ENCODE data around the gene KTN1. TPM values are rescaled to one million over a fixed set of nuclear protein-coding genes. Genes with fewer than 3 reads are reported as not detected.
A peak's percentile ranks its signal among the peaks of the same experiment; 100 is the strongest.

KTN1 gene
- total RNA-seq, 6 experiments from 2014 or later: 135 to 175 (median 148) TPM

- Mint-ChIP-seq H3K9me3 (peaks cover 5% of the 10 kb centered on the region), H3K36me3 (ENCODE audit: low read depth) (peaks cover 6% of the 10 kb centered on the region; the same call in 1 of the 2 replicates), H3K27ac (no peak overlapping the region), H3K27me3 (ENCODE audit: insufficient read depth) (peaks cover 3% of the 10 kb centered on the region; the same call in 1 of the 2 replicates), H3K4me1 (ENCODE audit: low read depth) (peaks cover 3% of the 10 kb centered on the region), H3K4me3 (no peak overlapping the region)
- no peak for DNase-seq
- TF ChIP-seq, protein P1, sequence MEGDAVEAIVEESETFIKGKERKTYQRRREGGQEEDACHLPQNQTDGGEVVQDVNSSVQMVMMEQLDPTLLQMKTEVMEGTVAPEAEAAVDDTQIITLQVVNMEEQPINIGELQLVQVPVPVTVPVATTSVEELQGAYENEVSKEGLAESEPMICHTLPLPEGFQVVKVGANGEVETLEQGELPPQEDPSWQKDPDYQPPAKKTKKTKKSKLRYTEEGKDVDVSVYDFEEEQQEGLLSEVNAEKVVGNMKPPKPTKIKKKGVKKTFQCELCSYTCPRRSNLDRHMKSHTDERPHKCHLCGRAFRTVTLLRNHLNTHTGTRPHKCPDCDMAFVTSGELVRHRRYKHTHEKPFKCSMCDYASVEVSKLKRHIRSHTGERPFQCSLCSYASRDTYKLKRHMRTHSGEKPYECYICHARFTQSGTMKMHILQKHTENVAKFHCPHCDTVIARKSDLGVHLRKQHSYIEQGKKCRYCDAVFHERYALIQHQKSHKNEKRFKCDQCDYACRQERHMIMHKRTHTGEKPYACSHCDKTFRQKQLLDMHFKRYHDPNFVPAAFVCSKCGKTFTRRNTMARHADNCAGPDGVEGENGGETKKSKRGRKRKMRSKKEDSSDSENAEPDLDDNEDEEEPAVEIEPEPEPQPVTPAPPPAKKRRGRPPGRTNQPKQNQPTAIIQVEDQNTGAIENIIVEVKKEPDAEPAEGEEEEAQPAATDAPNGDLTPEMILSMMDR (IDR thresholded peaks at IDR 0.05): no peak
Measured at GRCh38 chr14:55535516-55536203, 44.3 kb upstream of the KTN1 start.

DNA sequence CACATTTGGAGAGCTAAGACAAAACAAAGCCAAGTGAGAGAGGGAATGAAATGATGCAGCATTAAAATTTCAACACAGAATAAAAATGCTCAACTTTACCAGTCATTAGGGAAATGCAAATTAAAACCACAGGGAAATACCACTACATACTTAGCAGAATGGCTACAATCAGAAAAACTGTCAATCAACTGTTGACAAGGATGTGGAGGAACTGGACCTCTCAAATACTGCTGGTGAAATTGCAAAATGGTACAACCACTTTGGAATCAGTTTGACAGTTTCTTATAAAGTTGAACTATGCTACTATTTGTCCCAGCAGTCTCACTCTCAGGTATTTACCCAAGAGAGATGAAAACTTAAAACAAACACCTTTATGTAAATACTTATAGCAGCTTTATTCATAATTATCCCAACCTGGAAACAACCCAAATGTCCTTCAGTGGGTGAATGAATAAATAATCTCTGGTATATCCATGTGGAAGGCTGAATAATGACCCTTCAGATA lies 43.8 kb upstream of the KTN1 start:
- Mint-ChIP-seq H3K27ac (no peak overlapping the region), H3K4me3 (no peak overlapping the region), H3K4me1 (ENCODE audit: low read depth) (peaks cover 9% of the 10 kb centered on the region), H3K27me3 (ENCODE audit: insufficient read depth) (no peaks in the 10 kb centered on the region), H3K9me3 (peaks cover 5% of the 10 kb centered on the region), H3K36me3 (ENCODE audit: low read depth) (peaks cover 6% of the 10 kb centered on the region; the same call in 1 of the 2 replicates)
- TF ChIP-seq, protein P1 (IDR thresholded peaks at IDR 0.05): no peak
- no peak for DNase-seq

- H3K27me3 Mint-ChIP-seq (ENCODE audit: insufficient read depth): no peaks in the 10 kb centered on the region
- H3K36me3 Mint-ChIP-seq (ENCODE audit: low read depth): peaks cover 6% of the 10 kb centered on the region; the same call in 1 of the 2 replicates
- H3K4me1 Mint-ChIP-seq (ENCODE audit: low read depth): peaks cover 22% of the 10 kb centered on the region
- H3K4me3 Mint-ChIP-seq: no peak overlapping the region
- TF ChIP-seq, protein P1 (IDR thresholded peaks at IDR 0.05): no peak
- no peak overlapping the region for H3K27ac Mint-ChIP-seq
- peaks cover 5% of the 10 kb centered on the region for H3K9me3 Mint-ChIP-seq
- no peak for DNase-seq
Measured at GRCh38 chr14:55537782-55538181, 42.2 kb upstream of the KTN1 start.

DNA sequence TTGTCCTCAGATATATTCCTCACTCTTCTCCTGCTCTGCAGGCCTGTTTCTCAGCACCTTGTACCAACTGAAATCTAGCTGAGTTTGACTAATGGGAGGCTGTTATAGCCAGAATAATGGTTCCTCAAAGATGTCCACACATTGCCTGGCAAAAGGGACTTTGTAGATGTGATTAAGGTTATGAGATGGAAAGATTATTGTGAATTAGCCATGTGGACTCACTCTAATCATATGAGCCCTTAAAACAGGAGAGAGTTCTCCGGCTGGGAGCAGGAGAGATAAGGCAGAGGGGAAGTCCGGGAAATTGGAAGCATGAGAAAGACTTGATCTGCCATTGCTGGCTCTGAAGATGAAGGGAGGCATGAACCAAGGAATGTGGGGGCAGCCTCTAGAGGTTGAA lies 40.0 kb upstream of the KTN1 start:
- no peak overlapping the region for H3K4me3 Mint-ChIP-seq
- peaks cover 5% of the 10 kb centered on the region for H3K9me3 Mint-ChIP-seq
- peaks cover 30% of the 10 kb centered on the region for H3K4me1 Mint-ChIP-seq (ENCODE audit: low read depth)
- H3K27me3 Mint-ChIP-seq (ENCODE audit: insufficient read depth): no peaks in the 10 kb centered on the region
- DNase-seq: no peak
- TF ChIP-seq, protein P1 (IDR thresholded peaks at IDR 0.05): no peak
- no peak overlapping the region for H3K27ac Mint-ChIP-seq
- H3K36me3 Mint-ChIP-seq (ENCODE audit: low read depth): peaks cover 6% of the 10 kb centered on the region; the same call in 1 of the 2 replicates

DNA sequence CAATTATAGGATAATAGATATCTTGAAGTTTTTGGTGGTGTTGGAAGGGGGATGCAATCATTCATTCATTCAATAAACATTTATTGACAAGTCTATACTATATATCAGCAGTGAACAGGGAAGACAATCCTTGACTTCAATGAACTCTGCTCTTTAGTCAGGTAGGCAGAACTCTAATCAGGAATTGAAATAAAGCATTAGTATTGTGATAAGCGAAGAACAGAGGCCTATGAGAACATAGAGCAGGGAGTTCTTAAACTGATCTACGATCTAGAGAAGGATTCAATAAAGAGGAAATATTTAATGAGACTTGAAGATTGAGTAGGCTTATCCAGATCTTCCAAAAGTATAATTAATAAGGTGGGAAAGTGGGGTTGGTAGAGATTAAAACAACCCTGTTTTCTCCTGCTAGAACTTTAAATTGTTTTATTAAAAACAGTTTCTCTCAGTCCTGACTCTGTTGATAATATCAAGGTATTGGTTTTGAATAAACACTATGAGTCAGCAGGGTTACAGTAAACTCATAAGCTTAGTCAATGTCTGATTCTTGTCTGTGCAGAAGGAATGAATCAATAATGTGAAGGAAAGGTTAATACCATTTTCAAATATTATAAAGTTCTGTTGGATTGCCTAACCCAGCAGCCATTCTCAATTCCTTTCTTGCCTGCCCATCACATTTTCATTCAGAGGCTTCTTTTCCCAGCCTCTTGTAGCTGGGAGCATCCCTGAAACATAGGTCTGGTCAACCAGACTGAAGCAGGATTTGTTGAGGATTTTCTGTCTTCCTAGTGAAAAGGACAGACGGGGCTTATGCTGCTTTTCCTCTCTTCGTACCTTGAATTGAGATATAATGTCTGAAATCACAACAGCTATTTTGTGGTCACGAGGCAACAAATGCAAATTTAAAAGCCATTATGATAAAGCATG lies 38.9 kb upstream of the KTN1 start:
- no peaks in the 10 kb centered on the region for H3K27me3 Mint-ChIP-seq (ENCODE audit: insufficient read depth)
- H3K27ac Mint-ChIP-seq: no peak overlapping the region
- H3K4me3 Mint-ChIP-seq: no peak overlapping the region
- H3K4me1 Mint-ChIP-seq (ENCODE audit: low read depth): peaks cover 30% of the 10 kb centered on the region
- DNase-seq: peak; percentile 28
- peaks cover 6% of the 10 kb centered on the region; the same call in 1 of the 2 replicates for H3K36me3 Mint-ChIP-seq (ENCODE audit: low read depth)
- TF ChIP-seq, protein P1 (IDR thresholded peaks at IDR 0.05): no peak
- H3K9me3 Mint-ChIP-seq: peaks cover 5% of the 10 kb centered on the region
